ENCODE results near the gene RFX3.

RFX3 gene

DNA sequence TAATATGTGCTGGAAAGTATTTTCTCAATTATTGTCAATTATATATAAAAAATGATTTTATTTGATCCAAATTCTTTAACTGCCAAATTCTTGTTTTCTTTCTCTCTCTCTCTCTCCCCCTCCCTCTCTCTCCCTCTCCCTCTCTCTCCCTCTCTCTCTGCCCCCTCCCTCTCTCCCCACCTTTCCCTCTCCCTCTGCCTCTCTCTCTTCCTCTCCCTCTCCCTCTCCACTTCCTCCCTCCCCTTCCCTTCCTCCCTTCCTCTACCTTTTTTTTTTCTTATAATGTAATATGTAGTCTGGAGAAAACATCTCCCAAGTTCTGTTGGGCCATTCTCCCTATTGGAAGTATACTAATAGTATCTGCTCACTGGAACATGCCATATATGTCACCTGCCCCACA, 6.4 kb upstream of the RFX3 start:
- TF ChIP-seq EZH2phosphoT487 (conservative IDR thresholded peaks at IDR 0.05; ENCODE audit: low read length), result no peak
- TF ChIP-seq, protein P1, sequence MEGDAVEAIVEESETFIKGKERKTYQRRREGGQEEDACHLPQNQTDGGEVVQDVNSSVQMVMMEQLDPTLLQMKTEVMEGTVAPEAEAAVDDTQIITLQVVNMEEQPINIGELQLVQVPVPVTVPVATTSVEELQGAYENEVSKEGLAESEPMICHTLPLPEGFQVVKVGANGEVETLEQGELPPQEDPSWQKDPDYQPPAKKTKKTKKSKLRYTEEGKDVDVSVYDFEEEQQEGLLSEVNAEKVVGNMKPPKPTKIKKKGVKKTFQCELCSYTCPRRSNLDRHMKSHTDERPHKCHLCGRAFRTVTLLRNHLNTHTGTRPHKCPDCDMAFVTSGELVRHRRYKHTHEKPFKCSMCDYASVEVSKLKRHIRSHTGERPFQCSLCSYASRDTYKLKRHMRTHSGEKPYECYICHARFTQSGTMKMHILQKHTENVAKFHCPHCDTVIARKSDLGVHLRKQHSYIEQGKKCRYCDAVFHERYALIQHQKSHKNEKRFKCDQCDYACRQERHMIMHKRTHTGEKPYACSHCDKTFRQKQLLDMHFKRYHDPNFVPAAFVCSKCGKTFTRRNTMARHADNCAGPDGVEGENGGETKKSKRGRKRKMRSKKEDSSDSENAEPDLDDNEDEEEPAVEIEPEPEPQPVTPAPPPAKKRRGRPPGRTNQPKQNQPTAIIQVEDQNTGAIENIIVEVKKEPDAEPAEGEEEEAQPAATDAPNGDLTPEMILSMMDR (IDR thresholded peaks at IDR 0.05; ENCODE audit: insufficient read depth, low read length, poor library complexity, severe bottlenecking), result no peak
- Histone ChIP-seq H3F3A (ENCODE audit: insufficient read depth) (peaks cover 12% of the 10 kb centered on the region; the same call in 1 of the 2 replicates), H3K79me2 (ENCODE audit: insufficient read depth, low read length) (peaks cover 28% of the 10 kb centered on the region), H2AFZ (ENCODE audit: low read depth, low read length, severe bottlenecking) (no peak overlapping the region), H3K9ac (ENCODE audit: low read length) (no peak overlapping the region), H4K20me1 (ENCODE audit: low read depth, low read length) (no peaks in the 10 kb centered on the region), H3K27me3 (ENCODE audit: low read length) (no peaks in the 10 kb centered on the region), H3K27ac (ENCODE audit: low read depth, low read length) (no peak overlapping the region), H3K9me3 (ENCODE audit: insufficient read depth, low read length) (no peaks in the 10 kb centered on the region), H3K9me2 (replicated peaks; ENCODE audit: insufficient read depth, low read length) (no peaks in the 10 kb centered on the region), H3K4me2 (ENCODE audit: low read depth, low read length, poor library complexity, severe bottlenecking) (no peak overlapping the region), H3K4me3 (ENCODE audit: insufficient read depth, low read length, poor library complexity, severe bottlenecking) (no peak overlapping the region), H3K36me3 (ENCODE audit: low read length) (peaks cover 8% of the 10 kb centered on the region)

DNA sequence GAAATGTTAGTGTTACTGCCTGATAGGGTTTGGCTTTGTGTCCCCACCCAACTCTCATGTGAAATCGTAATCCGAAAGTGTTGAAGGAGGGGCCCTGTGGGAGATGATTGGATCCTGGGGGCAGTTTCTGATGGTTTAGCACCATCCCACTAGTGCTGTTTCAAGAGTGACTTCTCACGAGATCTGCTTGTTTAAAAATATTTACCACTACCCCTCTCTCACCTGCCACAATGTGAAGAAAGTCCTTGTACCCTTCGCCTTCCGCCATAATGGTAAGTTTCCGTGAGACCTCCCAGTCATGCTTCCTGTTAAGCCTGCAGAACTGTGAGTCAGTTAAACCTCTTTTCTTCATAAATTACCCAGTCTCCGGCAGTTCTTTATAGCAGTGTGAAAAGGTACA, 2.6 kb upstream of the RFX3 start:
- Histone ChIP-seq H3K4me2 (ENCODE audit: low read depth, low read length, poor library complexity, severe bottlenecking) (peak overlapping the region; percentile 81), H3K27me3 (ENCODE audit: low read length) (no peaks in the 10 kb centered on the region), H3K79me2 (ENCODE audit: insufficient read depth, low read length) (peaks cover 49% of the 10 kb centered on the region), H2AFZ (ENCODE audit: low read depth, low read length, severe bottlenecking) (no peak overlapping the region), H3K9ac (ENCODE audit: low read length) (peak overlapping the region; percentile 87; the same call in 1 of the 2 replicates), H3K4me3 (ENCODE audit: insufficient read depth, low read length, poor library complexity, severe bottlenecking) (no peak overlapping the region), H3K9me2 (replicated peaks; ENCODE audit: insufficient read depth, low read length) (no peaks in the 10 kb centered on the region), H3F3A (ENCODE audit: insufficient read depth) (peaks cover 18% of the 10 kb centered on the region; the same call in 1 of the 2 replicates), H3K36me3 (ENCODE audit: low read length) (peaks cover 10% of the 10 kb centered on the region), H4K20me1 (ENCODE audit: low read depth, low read length) (no peaks in the 10 kb centered on the region), H3K27ac (ENCODE audit: low read depth, low read length) (no peak overlapping the region), H3K9me3 (ENCODE audit: insufficient read depth, low read length) (no peaks in the 10 kb centered on the region)
- TF ChIP-seq, protein P1 (IDR thresholded peaks at IDR 0.05; ENCODE audit: insufficient read depth, low read length, poor library complexity, severe bottlenecking), result no peak
- no peak for TF ChIP-seq EZH2phosphoT487 (conservative IDR thresholded peaks at IDR 0.05; ENCODE audit: low read length)

DNA sequence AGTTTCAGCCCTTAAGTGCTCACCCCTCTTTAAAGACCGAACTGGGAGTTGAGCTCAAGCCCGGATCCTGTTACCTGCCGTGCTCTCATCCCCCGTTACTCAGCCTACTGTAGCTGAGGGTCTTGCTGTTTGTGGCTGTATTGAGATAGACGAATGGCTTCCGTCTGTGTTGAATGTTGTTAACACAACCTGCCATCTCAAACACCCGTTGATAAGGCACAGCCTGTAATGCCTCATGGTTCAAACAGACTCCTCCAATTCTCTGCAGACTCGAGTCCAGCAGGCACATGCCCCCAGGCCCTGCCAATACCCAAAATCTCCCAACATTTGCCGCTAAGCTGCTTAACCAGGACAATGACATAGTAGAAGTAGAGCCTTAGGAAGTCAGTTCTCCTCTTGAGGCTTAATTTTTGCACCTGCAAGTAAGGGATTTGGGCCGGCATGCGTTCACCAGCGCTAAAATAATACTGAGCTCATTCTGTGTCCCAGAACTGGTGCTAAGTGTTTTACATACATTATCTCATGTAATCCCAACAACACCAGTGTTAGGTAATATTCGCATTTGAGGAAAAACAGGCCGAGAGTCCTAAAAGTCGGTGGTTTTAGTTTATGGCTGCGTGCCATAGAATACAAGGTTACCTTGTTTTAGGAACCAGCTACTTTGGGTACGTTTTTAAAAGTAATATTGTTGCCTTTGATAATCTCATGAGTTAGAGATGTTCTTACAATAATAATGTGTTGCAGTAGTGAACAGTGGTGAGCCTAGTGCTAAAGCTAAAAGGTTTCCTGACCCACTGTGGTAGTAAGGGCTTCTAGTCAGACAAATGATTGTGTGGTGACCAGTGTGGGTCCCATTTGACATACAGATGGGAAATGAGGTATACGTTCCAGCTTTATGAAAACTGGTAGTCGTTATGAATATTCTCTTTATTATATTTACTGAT, 1.5 kb upstream of the RFX3 start:
- H3F3A ChIP-seq (ENCODE audit: insufficient read depth), result peaks cover 15% of the 10 kb centered on the region; the same call in 1 of the 2 replicates
- H3K9me2 ChIP-seq (replicated peaks; ENCODE audit: insufficient read depth, low read length), result no peaks in the 10 kb centered on the region
- H3K4me2 ChIP-seq (ENCODE audit: low read depth, low read length, poor library complexity, severe bottlenecking), result peak overlapping the region; percentile 81
- no peaks in the 10 kb centered on the region for H4K20me1 ChIP-seq (ENCODE audit: low read depth, low read length)
- no peaks in the 10 kb centered on the region for H3K9me3 ChIP-seq (ENCODE audit: insufficient read depth, low read length)
- no peaks in the 10 kb centered on the region for H3K27me3 ChIP-seq (ENCODE audit: low read length)
- TF ChIP-seq, protein P1 (IDR thresholded peaks at IDR 0.05; ENCODE audit: insufficient read depth, low read length, poor library complexity, severe bottlenecking), result no peak
- TF ChIP-seq EZH2phosphoT487 (conservative IDR thresholded peaks at IDR 0.05; ENCODE audit: low read length), result no peak
- peak overlapping the region; percentile 87 for H3K9ac ChIP-seq (ENCODE audit: low read length)
- peaks cover 18% of the 10 kb centered on the region for H3K36me3 ChIP-seq (ENCODE audit: low read length)
- H3K27ac ChIP-seq (ENCODE audit: low read depth, low read length), result peak overlapping the region; percentile 97
- H2AFZ ChIP-seq (ENCODE audit: low read depth, low read length, severe bottlenecking), result peak overlapping the region; percentile 59
- H3K79me2 ChIP-seq (ENCODE audit: insufficient read depth, low read length), result peaks cover 60% of the 10 kb centered on the region
- peak overlapping the region; percentile 80 for H3K4me3 ChIP-seq (ENCODE audit: insufficient read depth, low read length, poor library complexity, severe bottlenecking)

All from SU-DHL-6 (cell line).